ENCODE results near the gene RAD18.

Gene RAD18

GRCh38 chr3:8827641-8828040, 135.6 kb downstream of the RAD18 start:
- Histone ChIP-seq H3K4me3 (ENCODE audit: low read length) (no peak overlapping the region), H3K27ac (ENCODE audit: low read depth, low read length) (no peak overlapping the region), H3K9ac (ENCODE audit: low read depth, low read length) (no peak overlapping the region), H3K9me3 (ENCODE audit: insufficient read depth, low read depth, low read length) (no peaks in the 10 kb centered on the region), H3K27me3 (ENCODE audit: insufficient read depth, low read length) (no peaks in the 10 kb centered on the region), H3K4me1 (ENCODE audit: insufficient read depth, low read length) (no peaks in the 10 kb centered on the region), H3K36me3 (ENCODE audit: insufficient read depth, low read length) (no peaks in the 10 kb centered on the region)
- 94% methylated on average over 1 of the region's 1 CpG for WGBS

All from HUES64 (cell line).